Peyer's patch (tissue), 4 donors: ENCODE data around the gene MBL2. TPM values are rescaled to one million over a fixed set of nuclear protein-coding genes. Genes with fewer than 3 reads are reported as not detected.

Experiments
- DNase-seq, 3 donors: peaks; one replicate each; pipeline ENCODE4 v3.0.0-alpha.2; 2017 to 2019
- H3K27ac ChIP-seq, 4 donors: fragments of 200-600 bp; sonication (generic); one replicate each; pipeline ENCODE4 v1.5.1; 2016 to 2019
- H3K27me3 ChIP-seq, 2 donors: fragments of 200-600 bp; sonication (generic); one replicate each; pipeline ENCODE4 v1.5.1; 2019
- H3K36me3 ChIP-seq, 3 donors: fragments of 200-600 bp; sonication (generic); one replicate each; pipeline ENCODE4 v1.5.1; 2016 to 2019
- H3K4me1 ChIP-seq, 4 donors: fragments of 200-600 bp; sonication (generic); one replicate each; pipeline ENCODE4 v1.5.1; 2016 to 2019
- H3K4me3 ChIP-seq, 4 donors: fragments of 200-600 bp; sonication (generic); 1 replicate in 3 of 4; 2 replicates in 1 of 4; pipeline ENCODE4 v1.5.1; 2016 to 2019; ENCODE audit warnings: mild to moderate bottlenecking in 1 of 4
- H3K9me3 ChIP-seq, 4 donors: fragments of 200-600 bp; sonication (generic); one replicate each; pipeline ENCODE4 v1.5.1; 2016 to 2019; ENCODE audit warnings: mild to moderate bottlenecking in 1 of 4
- CTCF ChIP-seq, 6 experiments: fragments of 450-650 bp in 4 of 6; fragments of 200-600 bp in 2 of 6; sonication (generic) in 1 of 6; IDR thresholded peaks; one replicate each; pipeline ENCODE4 v1.5.1; 2017 to 2019; ENCODE audit warnings: antibody characterized with exemption in 6 of 6, mild to moderate bottlenecking in 3 of 6, moderate library complexity in 1 of 6
- POLR2A ChIP-seq, 2 donors: fragments of 450-650 bp; IDR thresholded peaks; one replicate each; pipeline ENCODE4 v1.5.1; 2017; ENCODE audit warnings: antibody characterized with exemption in 2 of 2, mild to moderate bottlenecking in 2 of 2, moderate library complexity in 2 of 2
- total RNA-seq, 4 donors: library from RNA; depleted of rRNA; stranded (reverse); fragments of >200 nt; gene quantifications; one replicate each; pipeline ENCODE4 v1.1.0, GENCODE V29; 2016

Gene MBL2
- total RNA-seq, 4 donors from 2014 or later, result not detected

GRCh38 chr10:52770904-52771303 lies 1.7 kb downstream of the MBL2 start:
- Histone ChIP-seq H3K4me3 (no peak overlapping the region), H3K27me3 (no peaks in the 10 kb centered on the region), H3K9me3 (no peaks in the 10 kb centered on the region), H3K36me3 (no peaks in the 10 kb centered on the region), H3K27ac (no peak overlapping the region), H3K4me1 (no peaks in the 10 kb centered on the region)
- no peak for TF ChIP-seq CTCF (IDR thresholded peaks at IDR 0.05)
- no peak for TF ChIP-seq POLR2A (IDR thresholded peaks at IDR 0.05)
- no peak for DNase-seq

GRCh38 chr10:52769966-52770365 lies 2.6 kb downstream of the MBL2 start:
- no peak overlapping the region for H3K4me3 ChIP-seq
- H3K4me1 ChIP-seq, result no peaks in the 10 kb centered on the region
- H3K36me3 ChIP-seq, result no peaks in the 10 kb centered on the region
- no peak for DNase-seq
- no peak overlapping the region for H3K27ac ChIP-seq
- no peaks in the 10 kb centered on the region for H3K9me3 ChIP-seq
- no peak for TF ChIP-seq POLR2A (IDR thresholded peaks at IDR 0.05)
- no peak for TF ChIP-seq CTCF (IDR thresholded peaks at IDR 0.05)
- H3K27me3 ChIP-seq, result no peaks in the 10 kb centered on the region

- Histone ChIP-seq H3K4me1 (no peaks in the 10 kb centered on the region), H3K9me3 (no peaks in the 10 kb centered on the region), H3K36me3 (no peaks in the 10 kb centered on the region), H3K27ac (no peak overlapping the region), H3K27me3 (no peaks in the 10 kb centered on the region), H3K4me3 (no peak overlapping the region)
- DNase-seq, result no peak
- TF ChIP-seq CTCF (IDR thresholded peaks at IDR 0.05) (no peak), POLR2A (IDR thresholded peaks at IDR 0.05) (no peak)
These were observed 4.5 kb downstream of the MBL2 start for GRCh38 chr10:52768001-52768532.

GRCh38 chr10:52762088-52762487 lies 10.5 kb downstream of the MBL2 start:
- Histone ChIP-seq H3K27ac (no peak overlapping the region), H3K4me3 (no peak overlapping the region), H3K4me1 (no peaks in the 10 kb centered on the region)

GRCh38 chr10:52759154-52759553 lies 13.4 kb downstream of the MBL2 start:
- H3K36me3 ChIP-seq, result no peaks in the 10 kb centered on the region
- H3K4me1 ChIP-seq, result no peaks in the 10 kb centered on the region
- H3K4me3 ChIP-seq, result no peak overlapping the region
- H3K9me3 ChIP-seq, result no peaks in the 10 kb centered on the region
- no peak for TF ChIP-seq POLR2A (IDR thresholded peaks at IDR 0.05)
- no peak for TF ChIP-seq CTCF (IDR thresholded peaks at IDR 0.05)
- no peak overlapping the region for H3K27ac ChIP-seq
- no peak for DNase-seq
- H3K27me3 ChIP-seq, result no peaks in the 10 kb centered on the region

More at GRCh38 chr10:52762088-52762487, 10.5 kb downstream of the MBL2 start:
- no peak for TF ChIP-seq POLR2A (IDR thresholded peaks at IDR 0.05)
- TF ChIP-seq CTCF (IDR thresholded peaks at IDR 0.05), result no peak
- DNase-seq, result no peak
- H3K27me3 ChIP-seq, result no peaks in the 10 kb centered on the region
- H3K9me3 ChIP-seq, result no peaks in the 10 kb centered on the region
- no peaks in the 10 kb centered on the region for H3K36me3 ChIP-seq

GRCh38 chr10:52758406-52758805 lies 14.2 kb downstream of the MBL2 start:
- H3K9me3 ChIP-seq, result no peaks in the 10 kb centered on the region
- no peaks in the 10 kb centered on the region for H3K4me1 ChIP-seq
- H3K27ac ChIP-seq, result no peak overlapping the region
- H3K36me3 ChIP-seq, result no peaks in the 10 kb centered on the region
- no peak for DNase-seq
- H3K4me3 ChIP-seq, result no peak overlapping the region
- H3K27me3 ChIP-seq, result no peaks in the 10 kb centered on the region
- TF ChIP-seq POLR2A (IDR thresholded peaks at IDR 0.05), result no peak
- TF ChIP-seq CTCF (IDR thresholded peaks at IDR 0.05), result no peak
